BJ (cell line): ENCODE results near the gene EXD3. TPM values are rescaled to one million over a fixed set of nuclear protein-coding genes. Genes with fewer than 3 reads are reported as not detected.
"Not testable (repeated sequence)": the region's sequence is repeated elsewhere in the genome, so short reads cannot be mapped to it uniquely, and the experiment has no call there.

Source experiments
- CTCF ChIA-PET: fragments of 350-600 bp; formaldehyde crosslinking; extraction: SDS; loops from one replicate; lab custom pipeline; 2021; ENCODE audit warnings: antibody characterized with exemption, inconsistent platforms; lab: Yijun Ruan, JAX
- POLR2A ChIA-PET: fragments of 300-600 bp; sonication (Branson Sonifier 250); formaldehyde crosslinking; extraction: SDS; loops from one replicate; lab custom pipeline; 2021; ENCODE audit warnings: antibody characterized with exemption; lab: Charles Lee
- DNase-seq: peaks from one replicate; pipeline ENCODE4 v3.0.0-alpha.2; 2011; ENCODE audit warnings: low read depth
- H3K27me3 ChIP-seq: 2 replicates; pipeline ENCODE4 v1.6.0; 2011; ENCODE audit warnings: low read length; ENCODE audit not compliant: control insufficient read depth, insufficient read depth
- H3K36me3 ChIP-seq: 2 replicates; pipeline ENCODE4 v1.5.1; 2011; ENCODE audit warnings: low read length; ENCODE audit not compliant: control insufficient read depth, insufficient read depth
- H3K4me3 ChIP-seq: 2 replicates; pipeline ENCODE4 v1.5.1; 2011; ENCODE audit warnings: low read depth, mild to moderate bottlenecking, control low read depth, low read length
- polyA plus RNA-seq: library from polyadenylated mRNA; depleted of rRNA; stranded (reverse); fragments of >200 nt; gene quantifications from 2 replicates; pipeline ENCODE4 v1.2.3, GENCODE V29; 2011; rRNA removed
- TF ChIP-seq, protein P1 (sequence below): IDR thresholded peaks from 2 replicates; pipeline ENCODE4 v1.5.1; 2011; ENCODE audit warnings: low read depth, mild to moderate bottlenecking, control low read depth, inconsistent platforms, low read length, moderate library complexity; ENCODE audit not compliant: insufficient read depth

The EXD3 gene
- polyA plus RNA-seq, 1 experiment, result 5.4 TPM

DNA sequence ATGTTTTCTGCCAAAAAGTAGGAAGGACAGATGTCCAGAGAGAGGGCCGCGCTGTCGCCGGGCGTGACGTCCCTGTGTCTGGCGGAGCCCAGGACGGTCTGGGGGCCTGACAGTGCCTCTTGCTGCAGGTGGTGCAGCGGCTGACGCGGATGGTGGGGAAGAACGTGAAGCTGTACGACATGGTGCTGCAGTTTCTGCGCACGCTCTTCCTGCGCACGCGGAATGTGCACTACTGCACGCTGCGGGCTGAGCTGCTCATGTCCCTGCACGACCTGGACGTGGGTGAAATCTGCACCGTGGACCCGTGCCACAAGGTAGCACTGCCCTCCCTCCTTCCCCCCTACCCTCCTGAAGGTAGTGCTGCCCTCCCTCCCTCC, 160.1 kb downstream of the EXD3 start:
- CTCF ChIA-PET, result interaction anchor here (1.1 to 1.2 kb wide), 2 partner anchors 22 to 26 kb away, joined by 3 to 4 read pairs; partner anchors contain the start of gene TUBB4B
- peaks cover 25% of the 10 kb centered on the region for H3K36me3 ChIP-seq
- H3K27me3 ChIP-seq, result no peaks in the 10 kb centered on the region
- no peak overlapping the region for H3K4me3 ChIP-seq
- TF ChIP-seq, protein P1, sequence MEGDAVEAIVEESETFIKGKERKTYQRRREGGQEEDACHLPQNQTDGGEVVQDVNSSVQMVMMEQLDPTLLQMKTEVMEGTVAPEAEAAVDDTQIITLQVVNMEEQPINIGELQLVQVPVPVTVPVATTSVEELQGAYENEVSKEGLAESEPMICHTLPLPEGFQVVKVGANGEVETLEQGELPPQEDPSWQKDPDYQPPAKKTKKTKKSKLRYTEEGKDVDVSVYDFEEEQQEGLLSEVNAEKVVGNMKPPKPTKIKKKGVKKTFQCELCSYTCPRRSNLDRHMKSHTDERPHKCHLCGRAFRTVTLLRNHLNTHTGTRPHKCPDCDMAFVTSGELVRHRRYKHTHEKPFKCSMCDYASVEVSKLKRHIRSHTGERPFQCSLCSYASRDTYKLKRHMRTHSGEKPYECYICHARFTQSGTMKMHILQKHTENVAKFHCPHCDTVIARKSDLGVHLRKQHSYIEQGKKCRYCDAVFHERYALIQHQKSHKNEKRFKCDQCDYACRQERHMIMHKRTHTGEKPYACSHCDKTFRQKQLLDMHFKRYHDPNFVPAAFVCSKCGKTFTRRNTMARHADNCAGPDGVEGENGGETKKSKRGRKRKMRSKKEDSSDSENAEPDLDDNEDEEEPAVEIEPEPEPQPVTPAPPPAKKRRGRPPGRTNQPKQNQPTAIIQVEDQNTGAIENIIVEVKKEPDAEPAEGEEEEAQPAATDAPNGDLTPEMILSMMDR, result no peak
- no peak for DNase-seq
- POLR2A ChIA-PET, result no interaction called here

DNA sequence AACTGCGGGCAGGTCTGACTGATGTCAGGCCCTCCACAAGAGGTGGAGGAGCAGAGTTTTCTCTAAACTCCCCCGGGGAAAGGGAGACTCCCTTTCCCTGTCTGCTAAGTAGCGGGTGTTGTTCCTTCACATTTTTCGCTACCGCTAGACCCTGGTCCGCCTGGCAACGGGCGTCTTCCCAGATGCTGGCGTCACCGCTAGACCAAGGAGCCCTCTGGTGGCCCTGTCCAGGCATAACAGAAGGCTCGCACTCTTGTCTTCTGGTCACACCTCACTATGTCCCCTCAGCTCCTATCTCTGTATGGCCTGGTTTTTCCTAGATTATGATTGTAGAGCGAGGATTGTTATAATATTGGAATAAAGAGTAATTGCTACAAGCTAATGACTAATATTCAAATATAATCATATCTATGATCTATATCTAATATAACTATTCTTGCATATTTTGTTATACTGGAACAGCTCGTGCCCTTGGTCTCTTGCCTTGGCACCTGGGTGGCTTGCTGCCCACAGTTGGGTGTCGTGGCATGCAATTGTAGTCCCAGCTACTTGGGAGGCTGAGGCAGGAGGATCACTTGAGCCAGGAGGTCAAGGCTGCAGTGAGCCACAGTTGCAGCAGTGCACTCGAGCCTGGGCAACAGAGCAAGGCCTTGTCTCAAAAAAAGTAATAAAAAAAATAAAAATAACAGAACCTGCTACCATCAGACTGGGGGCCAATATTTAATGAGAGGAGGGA, 160.6 kb downstream of the EXD3 start:
- CTCF ChIA-PET, result interaction anchor here (1.1 to 1.9 kb wide), 5 partner anchors 11 to 26 kb away, joined by 3 to 6 read pairs (median 3); partner anchors contain the start of gene TUBB4B
- not testable (repeated sequence) for DNase-seq

More for the DNA sequence above, 160.6 kb downstream of the EXD3 start:
- TF ChIP-seq, protein P1, result peak; percentile 55
- peaks cover 24% of the 10 kb centered on the region for H3K36me3 ChIP-seq
- H3K27me3 ChIP-seq, H3K4me3 ChIP-seq, POLR2A ChIA-PET: not testable (repeated sequence)

Other genes with a start within 250 kb of the EXD3 start
- gene ANAPC2, start 234.6 kb downstream of the EXD3 start, polyA plus RNA-seq, result 14.6 and 25.5 TPM in 2 replicates
- 53.8 and 81.4 TPM in 2 replicates for gene SSNA1, start 234.5 kb downstream of the EXD3 start, polyA plus RNA-seq
- gene TPRN, start 222.4 kb downstream of the EXD3 start, polyA plus RNA-seq, result 2.9 and 3.5 TPM in 2 replicates
- 37.8 and 43.8 TPM in 2 replicates for gene TMEM203, start 217.5 kb downstream of the EXD3 start, polyA plus RNA-seq
- gene NDOR1, start 217.5 kb downstream of the EXD3 start, polyA plus RNA-seq, result 4.4 and 7.1 TPM in 2 replicates
- gene RNF208, start 200.9 kb downstream of the EXD3 start, polyA plus RNA-seq, result 0.26 and 0.39 TPM in 2 replicates
- 0.58 and 0.74 TPM in 2 replicates for gene CYSRT1, start 198.0 kb downstream of the EXD3 start, polyA plus RNA-seq
- not detected in 2 replicates for gene RNF224, start 195.7 kb downstream of the EXD3 start, polyA plus RNA-seq
- not detected in 2 replicates for gene SLC34A3, start 192.3 kb downstream of the EXD3 start, polyA plus RNA-seq
- gene TUBB4B, start 181.9 kb downstream of the EXD3 start, polyA plus RNA-seq, result 263 and 385 TPM in 2 replicates
- gene STPG3, start 171.9 kb downstream of the EXD3 start, polyA plus RNA-seq, result not detected in 2 replicates
- 26.6 and 51.9 TPM in 2 replicates for gene NELFB, start 167.8 kb downstream of the EXD3 start, polyA plus RNA-seq
- gene TOR4A, start 145.4 kb downstream of the EXD3 start, polyA plus RNA-seq, result 16.9 and 23.8 TPM in 2 replicates
- 0.17 TPM in 2 replicates for gene NRARP, start 120.9 kb downstream of the EXD3 start, polyA plus RNA-seq
- gene NOXA1, start 231 bp upstream of the EXD3 start, polyA plus RNA-seq, result 0.20 and 0.32 TPM in 2 replicates
- gene ENTPD8, start 18.2 kb upstream of the EXD3 start, polyA plus RNA-seq, result not detected in 2 replicates
- 21.5 and 35.7 TPM in 2 replicates for gene NSMF, start 36.2 kb upstream of the EXD3 start, polyA plus RNA-seq
- 0.40 and 0.63 TPM in 2 replicates for gene PNPLA7, start 127.2 kb upstream of the EXD3 start, polyA plus RNA-seq
- gene MRPL41, start 128.7 kb upstream of the EXD3 start, polyA plus RNA-seq, result 19.8 and 28.7 TPM in 2 replicates
- gene DPH7, start 155.8 kb upstream of the EXD3 start, polyA plus RNA-seq, result 21.1 and 29.4 TPM in 2 replicates
- 13.8 and 14.9 TPM in 2 replicates for gene ZMYND19, start 167.3 kb upstream of the EXD3 start, polyA plus RNA-seq
- 22.0 and 46.1 TPM in 2 replicates for gene ARRDC1, start 182.5 kb upstream of the EXD3 start, polyA plus RNA-seq
- 18.1 and 23.3 TPM in 2 replicates for gene EHMT1, start 195.8 kb upstream of the EXD3 start, polyA plus RNA-seq